H9 (cell line): ENCODE measurements around the gene SV2A. TPM values are rescaled to one million over a fixed set of nuclear protein-coding genes. Genes with fewer than 3 reads are reported as not detected.
A peak's percentile ranks its signal among the peaks of the same experiment; 100 is the strongest.

Source experiments
- DNase-seq: peaks from one replicate; pipeline ENCODE4 v3.0.0-alpha.2; 2017
- H2AFZ ChIP-seq: one replicate; pipeline ENCODE4 v1.6.1; 2013; ENCODE audit warnings: mild to moderate bottlenecking, low read length, control low read depth, moderate library complexity
- H2AK5ac ChIP-seq: 2 replicates; pipeline ENCODE4 v1.6.1; 2013; ENCODE audit warnings: low read length, control low read depth, mixed read lengths; ENCODE audit not compliant: insufficient read length
- H2BK120ac ChIP-seq: one replicate; pipeline ENCODE4 v1.6.1; 2013; ENCODE audit warnings: low read depth, mild to moderate bottlenecking, low read length, control low read depth, inconsistent platforms; ENCODE audit not compliant: poor library complexity, severe bottlenecking
- H2BK12ac ChIP-seq: 2 replicates; pipeline ENCODE4 v1.6.1; 2013; ENCODE audit warnings: low read length, control low read depth, mixed read lengths, low read depth; ENCODE audit not compliant: insufficient read length
- H2BK15ac ChIP-seq: 2 replicates; pipeline ENCODE4 v1.6.1; 2013; ENCODE audit warnings: low read depth, low read length, control low read depth
- H2BK20ac ChIP-seq: one replicate; pipeline ENCODE4 v1.6.1; 2013; ENCODE audit warnings: low read depth, mild to moderate bottlenecking, low read length, control low read depth, inconsistent platforms; ENCODE audit not compliant: poor library complexity, severe bottlenecking
- H2BK5ac ChIP-seq: 2 replicates; pipeline ENCODE4 v1.6.1; 2013; ENCODE audit warnings: low read length, control low read depth, mixed read lengths; ENCODE audit not compliant: insufficient read length
- H3K14ac ChIP-seq: 2 replicates; pipeline ENCODE4 v1.6.1; 2013; ENCODE audit warnings: low read length, control low read depth; ENCODE audit not compliant: insufficient read depth
- H3K18ac ChIP-seq: 2 replicates; pipeline ENCODE4 v1.6.1; 2013; ENCODE audit warnings: low read depth, mild to moderate bottlenecking, mixed read lengths, low read length, control low read depth; ENCODE audit not compliant: insufficient read length
- H3K23ac ChIP-seq: 2 replicates; pipeline ENCODE4 v1.6.1; 2013; ENCODE audit warnings: low read length, control low read depth, mixed read lengths, low read depth; ENCODE audit not compliant: insufficient read length
- H3K23me2 ChIP-seq: 2 replicates; pipeline ENCODE4 v1.6.1; 2013; ENCODE audit warnings: low read depth, mild to moderate bottlenecking, mixed read lengths, low read length, control low read depth; ENCODE audit not compliant: insufficient read length, poor library complexity, severe bottlenecking
- H3K27ac ChIP-seq: 2 replicates; pipeline ENCODE4 v1.5.1; 2013; ENCODE audit warnings: low read length, control low read depth, mixed read lengths, low read depth; ENCODE audit not compliant: insufficient read length
- H3K27me3 ChIP-seq: 2 replicates; pipeline ENCODE4 v1.6.1; 2013; ENCODE audit warnings: low read length, control low read depth, inconsistent platforms; ENCODE audit not compliant: insufficient read depth
- H3K4ac ChIP-seq: 2 replicates; pipeline ENCODE4 v1.6.1; 2013; ENCODE audit warnings: low read depth, mild to moderate bottlenecking, control low read depth, inconsistent platforms, low read length, moderate library complexity
- H3K4me1 ChIP-seq: 2 replicates; pipeline ENCODE4 v1.6.1; 2013; ENCODE audit warnings: low read length, control low read depth, inconsistent platforms; ENCODE audit not compliant: insufficient read depth
- H3K4me2 ChIP-seq: 2 replicates; pipeline ENCODE4 v1.6.1; 2013; ENCODE audit warnings: low read length, control low read depth, mixed read lengths; ENCODE audit not compliant: insufficient read length, insufficient read depth
- H3K56ac ChIP-seq: 2 replicates; pipeline ENCODE4 v1.6.1; 2013; ENCODE audit warnings: low read depth, mild to moderate bottlenecking, mixed read lengths, low read length, control low read depth; ENCODE audit not compliant: insufficient read length
- H3K79me1 ChIP-seq: 2 replicates; pipeline ENCODE4 v1.6.1; 2013; ENCODE audit warnings: low read depth, mild to moderate bottlenecking, moderate library complexity, low read length, control low read depth, inconsistent platforms; ENCODE audit not compliant: insufficient read depth, poor library complexity, severe bottlenecking
- H3K79me2 ChIP-seq: 2 replicates; pipeline ENCODE4 v1.6.1; 2013; ENCODE audit warnings: low read length, control low read depth, inconsistent platforms; ENCODE audit not compliant: insufficient read depth
- H3K9ac ChIP-seq: 2 replicates; pipeline ENCODE4 v1.6.1; 2013; ENCODE audit warnings: low read length, control low read depth, mixed read lengths; ENCODE audit not compliant: insufficient read length; ENCODE audit errors: extremely low read depth
- H3K9me3 ChIP-seq: one replicate; pipeline ENCODE4 v1.6.1; 2013; ENCODE audit warnings: low read depth, low read length, inconsistent platforms; ENCODE audit not compliant: control insufficient read depth
- H3T11ph ChIP-seq: one replicate; pipeline ENCODE4 v1.6.1; 2013; ENCODE audit warnings: mild to moderate bottlenecking, low read length, control low read depth, inconsistent platforms
- H4K20me1 ChIP-seq: one replicate; pipeline ENCODE4 v1.6.1; 2013; ENCODE audit not compliant: control insufficient read depth, insufficient read length, insufficient read depth
- H4K5ac ChIP-seq: 2 replicates; pipeline ENCODE4 v1.6.1; 2013; ENCODE audit warnings: low read depth, mild to moderate bottlenecking, mixed read lengths, low read length, control low read depth; ENCODE audit not compliant: insufficient read length
- H4K8ac ChIP-seq: replicated peaks from 2 replicates; pipeline ENCODE4 v1.6.1; 2013; ENCODE audit warnings: low read length, control low read depth, mixed read lengths, low read depth; ENCODE audit not compliant: insufficient read length
- H4K91ac ChIP-seq: 2 replicates; pipeline ENCODE4 v1.6.1; 2013; ENCODE audit warnings: low read depth, mild to moderate bottlenecking, moderate library complexity, mixed read lengths, low read length, control low read depth; ENCODE audit not compliant: insufficient read length
- H3K27ac Mint-ChIP-seq, 3 experiments: 2 replicates in 2 of 3; 3 replicates in 1 of 3; pipeline ENCODE4 v1.8.0; 2020 to 2021; ENCODE audit warnings: mixed read lengths in 3 of 3, mild to moderate bottlenecking in 1 of 3, moderate library complexity in 1 of 3
- H3K27me3 Mint-ChIP-seq: 2 replicates; pipeline ENCODE4 v1.8.0; 2021; ENCODE audit warnings: low read depth, mild to moderate bottlenecking, moderate library complexity, mixed read lengths
- H3K36me3 Mint-ChIP-seq, 3 experiments: 2 replicates in 2 of 3; 3 replicates in 1 of 3; pipeline ENCODE4 v1.8.0; 2020 to 2021; ENCODE audit warnings: low read depth in 3 of 3, mixed read lengths in 3 of 3; ENCODE audit not compliant: insufficient read depth in 1 of 3
- H3K4me1 Mint-ChIP-seq, 2 experiments: 2 replicates each; pipeline ENCODE4 v1.8.0; 2020; ENCODE audit warnings: mixed read lengths in 2 of 2
- H3K4me3 Mint-ChIP-seq, 2 experiments: 2 replicates in 1 of 2; 3 replicates in 1 of 2; pipeline ENCODE4 v1.8.0; 2020 to 2021; ENCODE audit warnings: mild to moderate bottlenecking in 2 of 2, mixed read lengths in 2 of 2, moderate library complexity in 1 of 2
- H3K9me3 Mint-ChIP-seq, 2 experiments: 2 replicates in 1 of 2; 3 replicates in 1 of 2; pipeline ENCODE4 v1.8.0; 2020; ENCODE audit warnings: mild to moderate bottlenecking in 2 of 2, mixed read lengths in 2 of 2, moderate library complexity in 1 of 2
- WGBS: extraction: QIAGEN DNeasy Blood & Tissue Kit; methylation state at CpG from one replicate; pipeline ENCODE4 v1.1.7; 2013; ENCODE audit warnings: missing lambda C conversion rate, low lambda C conversion rate, mixed read lengths; ENCODE audit not compliant: insufficient read length; ENCODE audit errors: extremely low coverage; 5-methylcytosine and 5-hydroxymethylcytosine counted together
- total RNA-seq: library from RNA; stranded (reverse); gene quantifications from 2 replicates; pipeline ENCODE4 v1.2.1, GENCODE V29; 2021
- TF ChIP-seq, protein P1 (sequence below): fragments of 200-600 bp; sonication (generic); conservative IDR thresholded peaks from 3 replicates; pipeline ENCODE4 v1.8.0; 2021; ENCODE audit warnings: antibody characterized with exemption, mild to moderate bottlenecking

Gene SV2A
- total RNA-seq, 1 experiment from 2014 or later = 42.4 TPM

DNA sequence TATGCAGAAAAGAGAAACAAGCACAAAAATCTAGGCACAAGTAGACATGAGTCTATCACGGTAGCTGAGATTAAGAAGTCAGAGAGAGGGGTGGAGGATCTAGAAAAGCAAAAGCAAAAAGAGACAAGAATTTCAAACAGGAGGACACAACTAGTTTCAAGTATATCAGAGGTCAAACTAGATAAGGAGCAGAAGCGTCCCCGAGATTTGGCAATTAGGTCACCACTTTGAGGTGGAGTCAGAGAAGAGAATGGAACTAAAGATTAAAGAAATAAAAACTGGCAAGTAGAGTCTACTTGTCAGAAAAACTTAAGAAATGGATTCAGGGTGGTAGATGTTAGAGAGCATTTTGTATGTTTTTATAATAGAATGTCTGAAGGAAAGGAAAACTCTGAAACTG, 7.7 kb upstream of the SV2A start:
- Histone ChIP-seq H3K4ac (no peak overlapping the region), H3K27me3 (no peaks in the 10 kb centered on the region), H3K9me3 (no peaks in the 10 kb centered on the region), H4K8ac (no peak overlapping the region), H3K4me1 (peaks cover 2% of the 10 kb centered on the region; the same call in 1 of the 2 replicates), H2BK120ac (no peak overlapping the region), H3K14ac (no peak overlapping the region), H2BK15ac (no peak overlapping the region), H2BK12ac (no peak overlapping the region), H4K91ac (no peak overlapping the region), H3K27ac (no peak overlapping the region), H2AK5ac (no peak overlapping the region), H3K4me2 (no peak overlapping the region), H3K23ac (no peak overlapping the region), H3K56ac (no peak overlapping the region), H2BK20ac (no peak overlapping the region), H3K9ac (no peak overlapping the region), H3K18ac (no peak overlapping the region), H3K79me1 (peaks cover 11% of the 10 kb centered on the region), H2AFZ (no peak overlapping the region), H3T11ph (no peak overlapping the region), H4K5ac (no peak overlapping the region), H3K79me2 (peaks cover 8% of the 10 kb centered on the region; the same call in 1 of the 2 replicates), H2BK5ac (no peak overlapping the region), H3K23me2 (peaks cover 11% of the 10 kb centered on the region), H4K20me1 (no peaks in the 10 kb centered on the region)
- H3K27ac Mint-ChIP-seq = no peak overlapping the region
- no peaks in the 10 kb centered on the region; a peak in 1 of 5 replicates for H3K9me3 Mint-ChIP-seq
- H3K4me3 Mint-ChIP-seq = peak overlapping the region; percentile 97 to 100
- WGBS = no CpG with 5 or more reads among the region's 3 CpGs
- TF ChIP-seq, protein P1, sequence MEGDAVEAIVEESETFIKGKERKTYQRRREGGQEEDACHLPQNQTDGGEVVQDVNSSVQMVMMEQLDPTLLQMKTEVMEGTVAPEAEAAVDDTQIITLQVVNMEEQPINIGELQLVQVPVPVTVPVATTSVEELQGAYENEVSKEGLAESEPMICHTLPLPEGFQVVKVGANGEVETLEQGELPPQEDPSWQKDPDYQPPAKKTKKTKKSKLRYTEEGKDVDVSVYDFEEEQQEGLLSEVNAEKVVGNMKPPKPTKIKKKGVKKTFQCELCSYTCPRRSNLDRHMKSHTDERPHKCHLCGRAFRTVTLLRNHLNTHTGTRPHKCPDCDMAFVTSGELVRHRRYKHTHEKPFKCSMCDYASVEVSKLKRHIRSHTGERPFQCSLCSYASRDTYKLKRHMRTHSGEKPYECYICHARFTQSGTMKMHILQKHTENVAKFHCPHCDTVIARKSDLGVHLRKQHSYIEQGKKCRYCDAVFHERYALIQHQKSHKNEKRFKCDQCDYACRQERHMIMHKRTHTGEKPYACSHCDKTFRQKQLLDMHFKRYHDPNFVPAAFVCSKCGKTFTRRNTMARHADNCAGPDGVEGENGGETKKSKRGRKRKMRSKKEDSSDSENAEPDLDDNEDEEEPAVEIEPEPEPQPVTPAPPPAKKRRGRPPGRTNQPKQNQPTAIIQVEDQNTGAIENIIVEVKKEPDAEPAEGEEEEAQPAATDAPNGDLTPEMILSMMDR = no peak
- peaks cover 33 to 54% (median 49%) of the 10 kb centered on the region in 3 experiments for H3K36me3 Mint-ChIP-seq
- H3K4me1 Mint-ChIP-seq = peaks cover 17 to 26% of the 10 kb centered on the region in 2 experiments
- DNase-seq = no peak
- H3K27me3 Mint-ChIP-seq = no peaks in the 10 kb centered on the region
